ENCODE measurements around the gene VPS26B.

DNA sequence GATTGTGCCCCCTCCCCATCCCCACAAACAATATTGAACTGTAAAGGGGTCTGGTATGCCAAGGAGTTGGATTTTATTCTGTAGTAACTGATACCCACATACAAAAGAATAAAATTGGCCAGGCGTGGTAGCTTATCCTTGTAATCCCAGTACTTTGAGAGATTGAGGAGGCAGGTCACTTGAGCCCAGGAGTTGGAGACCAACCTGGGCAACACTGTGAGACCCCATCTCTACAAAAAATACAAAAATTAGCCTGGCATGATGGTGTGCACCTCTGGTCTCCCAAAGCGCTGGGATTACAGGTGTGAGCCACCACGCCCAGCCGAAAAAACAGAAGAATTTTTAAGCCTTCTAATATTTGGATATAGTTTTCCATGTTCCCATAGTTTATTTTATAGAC is 47.5 kb downstream of the VPS26B start:
- TF ChIP-seq POLR2A (IDR thresholded peaks at IDR 0.05; ENCODE audit: low read depth, low read length), result no peak
- TF ChIP-seq, protein P1, sequence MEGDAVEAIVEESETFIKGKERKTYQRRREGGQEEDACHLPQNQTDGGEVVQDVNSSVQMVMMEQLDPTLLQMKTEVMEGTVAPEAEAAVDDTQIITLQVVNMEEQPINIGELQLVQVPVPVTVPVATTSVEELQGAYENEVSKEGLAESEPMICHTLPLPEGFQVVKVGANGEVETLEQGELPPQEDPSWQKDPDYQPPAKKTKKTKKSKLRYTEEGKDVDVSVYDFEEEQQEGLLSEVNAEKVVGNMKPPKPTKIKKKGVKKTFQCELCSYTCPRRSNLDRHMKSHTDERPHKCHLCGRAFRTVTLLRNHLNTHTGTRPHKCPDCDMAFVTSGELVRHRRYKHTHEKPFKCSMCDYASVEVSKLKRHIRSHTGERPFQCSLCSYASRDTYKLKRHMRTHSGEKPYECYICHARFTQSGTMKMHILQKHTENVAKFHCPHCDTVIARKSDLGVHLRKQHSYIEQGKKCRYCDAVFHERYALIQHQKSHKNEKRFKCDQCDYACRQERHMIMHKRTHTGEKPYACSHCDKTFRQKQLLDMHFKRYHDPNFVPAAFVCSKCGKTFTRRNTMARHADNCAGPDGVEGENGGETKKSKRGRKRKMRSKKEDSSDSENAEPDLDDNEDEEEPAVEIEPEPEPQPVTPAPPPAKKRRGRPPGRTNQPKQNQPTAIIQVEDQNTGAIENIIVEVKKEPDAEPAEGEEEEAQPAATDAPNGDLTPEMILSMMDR (IDR thresholded peaks at IDR 0.05; ENCODE audit: extremely low read depth in 1 of 2, insufficient read depth in 1 of 2, low read depth in 1 of 2, low read length in 2 of 2), result no peak
- no peak for TF ChIP-seq EZH2 (IDR thresholded peaks at IDR 0.05; ENCODE audit: borderline replicate concordance, low read depth, low read length, severe bottlenecking)
- no peak for TF ChIP-seq JUN (IDR thresholded peaks at IDR 0.05; ENCODE audit: borderline replicate concordance, insufficient read depth, insufficient read length, low read depth)
- TF ChIP-seq, protein P2, sequence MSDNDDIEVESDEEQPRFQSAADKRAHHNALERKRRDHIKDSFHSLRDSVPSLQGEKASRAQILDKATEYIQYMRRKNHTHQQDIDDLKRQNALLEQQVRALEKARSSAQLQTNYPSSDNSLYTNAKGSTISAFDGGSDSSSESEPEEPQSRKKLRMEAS (IDR thresholded peaks at IDR 0.05; ENCODE audit: insufficient read depth, insufficient read length), result no peak
- no peak for TF ChIP-seq POLR2AphosphoS5 (IDR thresholded peaks at IDR 0.05; ENCODE audit: insufficient read depth, low read depth, low read length)
